Upper lobe of left lung (tissue), 4 donors: ENCODE data around the gene GIMAP5.

Experiments
- EP300 ChIP-seq, 4 donors: sonication (generic); formaldehyde crosslinking; IDR thresholded peaks; one replicate each; pipeline ENCODE4 v1.5.1; 2017; ENCODE audit warnings: antibody characterized with exemption in 4 of 4, control low read depth in 2 of 4
- POLR2A ChIP-seq, 4 donors: fragments of 450-650 bp; IDR thresholded peaks; one replicate each; pipeline ENCODE4 v1.5.1; 2016 to 2017; ENCODE audit warnings: antibody characterized with exemption in 4 of 4, mild to moderate bottlenecking in 2 of 4
- POLR2AphosphoS5 ChIP-seq, 2 donors: sonication (generic); formaldehyde crosslinking; IDR thresholded peaks; one replicate each; pipeline ENCODE4 v1.5.1; 2017; ENCODE audit warnings: antibody characterized with exemption in 2 of 2
- TF ChIP-seq, protein P1 (sequence below), 6 experiments: fragments of 450-650 bp in 4 of 6; fragments of 200-600 bp in 2 of 6; sonication (generic) in 2 of 6; IDR thresholded peaks; one replicate each; pipeline ENCODE4 v1.5.1; 2016 to 2019; ENCODE audit warnings: antibody characterized with exemption in 6 of 6

DNA sequence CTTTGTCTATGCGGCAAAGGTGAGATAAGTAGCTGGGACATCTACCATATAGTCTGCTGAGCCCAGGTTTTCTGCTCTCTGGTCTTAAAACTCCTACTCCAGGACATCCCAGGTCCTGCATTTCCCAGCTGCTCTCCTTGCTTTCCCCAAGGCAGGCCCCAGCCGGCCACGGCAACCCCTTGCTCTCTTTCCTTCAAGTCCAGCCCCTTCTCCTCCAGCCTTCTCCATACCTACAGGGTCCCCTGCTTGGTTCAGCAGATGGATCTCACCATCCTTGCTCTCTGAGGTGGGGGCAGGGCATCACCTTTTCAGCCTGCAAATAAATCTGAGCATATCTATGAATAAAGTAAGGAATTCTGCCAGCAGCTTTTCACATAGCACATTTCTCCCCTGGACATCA is 8.7 kb downstream of the GIMAP5 start:
- TF ChIP-seq, protein P1, sequence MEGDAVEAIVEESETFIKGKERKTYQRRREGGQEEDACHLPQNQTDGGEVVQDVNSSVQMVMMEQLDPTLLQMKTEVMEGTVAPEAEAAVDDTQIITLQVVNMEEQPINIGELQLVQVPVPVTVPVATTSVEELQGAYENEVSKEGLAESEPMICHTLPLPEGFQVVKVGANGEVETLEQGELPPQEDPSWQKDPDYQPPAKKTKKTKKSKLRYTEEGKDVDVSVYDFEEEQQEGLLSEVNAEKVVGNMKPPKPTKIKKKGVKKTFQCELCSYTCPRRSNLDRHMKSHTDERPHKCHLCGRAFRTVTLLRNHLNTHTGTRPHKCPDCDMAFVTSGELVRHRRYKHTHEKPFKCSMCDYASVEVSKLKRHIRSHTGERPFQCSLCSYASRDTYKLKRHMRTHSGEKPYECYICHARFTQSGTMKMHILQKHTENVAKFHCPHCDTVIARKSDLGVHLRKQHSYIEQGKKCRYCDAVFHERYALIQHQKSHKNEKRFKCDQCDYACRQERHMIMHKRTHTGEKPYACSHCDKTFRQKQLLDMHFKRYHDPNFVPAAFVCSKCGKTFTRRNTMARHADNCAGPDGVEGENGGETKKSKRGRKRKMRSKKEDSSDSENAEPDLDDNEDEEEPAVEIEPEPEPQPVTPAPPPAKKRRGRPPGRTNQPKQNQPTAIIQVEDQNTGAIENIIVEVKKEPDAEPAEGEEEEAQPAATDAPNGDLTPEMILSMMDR (IDR thresholded peaks at IDR 0.05) = no peak
- no peak for TF ChIP-seq EP300 (IDR thresholded peaks at IDR 0.05)
- no peak for TF ChIP-seq POLR2A (IDR thresholded peaks at IDR 0.05)
- no peak for TF ChIP-seq POLR2AphosphoS5 (IDR thresholded peaks at IDR 0.05)
